Thymus (tissue), 11 donors: Measurements from ENCODE around the gene EPB41L1. TPM values are rescaled to one million over a fixed set of nuclear protein-coding genes. Genes with fewer than 3 reads are reported as not detected.

ENCODE experiments used
- DNase-seq, 9 donors: peaks; one replicate each; pipeline ENCODE4 v3.0.0-alpha.2; 2013; ENCODE audit warnings: low spot score in 9 of 9, low read depth in 6 of 9, missing footprints in 1 of 9
- H3K27ac ChIP-seq, 2 donors: one replicate each; pipeline ENCODE4 v1.5.1; 2013; ENCODE audit warnings: control low read depth in 1 of 2, low read depth in 1 of 2, low read length in 1 of 2, mild to moderate bottlenecking in 1 of 2, moderate library complexity in 1 of 2
- H3K27me3 ChIP-seq, 2 donors: one replicate each; pipeline ENCODE4 v1.5.1; 2013; ENCODE audit warnings: low read length in 1 of 2; ENCODE audit not compliant: control insufficient read depth in 2 of 2, insufficient read depth in 1 of 2
- H3K36me3 ChIP-seq, 2 donors: one replicate each; pipeline ENCODE4 v1.5.1; 2013; ENCODE audit warnings: low read length in 1 of 2, mild to moderate bottlenecking in 1 of 2, moderate library complexity in 1 of 2; ENCODE audit not compliant: control insufficient read depth in 2 of 2, insufficient read depth in 2 of 2
- H3K4me1 ChIP-seq, 2 donors: one replicate each; pipeline ENCODE4 v1.5.1; 2013; ENCODE audit warnings: low read length in 2 of 2; ENCODE audit not compliant: control insufficient read depth in 2 of 2, insufficient read depth in 2 of 2
- H3K4me3 ChIP-seq, 2 donors: one replicate each; pipeline ENCODE4 v1.5.1; 2013; ENCODE audit warnings: low read length in 2 of 2, control low read depth in 1 of 2, mild to moderate bottlenecking in 1 of 2
- H3K9me3 ChIP-seq, 2 donors: one replicate each; pipeline ENCODE4 v1.5.1; 2013; ENCODE audit warnings: low read length in 1 of 2, mild to moderate bottlenecking in 1 of 2; ENCODE audit not compliant: control insufficient read depth in 2 of 2, insufficient read depth in 1 of 2
- WGBS: extraction: QIAGEN DNeasy Blood & Tissue Kit; methylation state at CpG from one replicate; pipeline ENCODE4 v1.1.7; 2013; 5-methylcytosine and 5-hydroxymethylcytosine counted together
- polyA plus RNA-seq: library from polyadenylated mRNA; stranded (reverse); fragments of 200-250 nt; gene quantifications from one replicate; pipeline ENCODE4 v1.2.3, GENCODE V29; 2013
- total RNA-seq: library from RNA; stranded (reverse); fragments of 120-200 nt; gene quantifications from one replicate; pipeline ENCODE4 v1.2.4, GENCODE V29; 2013
- donor health status: healthy.

The EPB41L1 gene
- total and polyA plus RNA-seq, 2 donors = 3.1 to 4.2 TPM

- Histone ChIP-seq H3K4me1 (no peaks in the 10 kb centered on the region), H3K27me3 (peaks cover 0 to 11% of the 10 kb centered on the region in 2 donors), H3K36me3 (no peaks in the 10 kb centered on the region), H3K9me3 (no peaks in the 10 kb centered on the region), H3K27ac (no peak overlapping the region), H3K4me3 (no peak overlapping the region)
- DNase-seq = no peak
- 92% methylated on average over 9 of the region's 9 CpGs for WGBS
These were observed 51.5 kb downstream of the EPB41L1 start for GRCh38 chr20:36206068-36206467.

- 92% methylated on average over 9 of the region's 9 CpGs for WGBS
- Histone ChIP-seq H3K4me3 (no peak overlapping the region), H3K27ac (no peak overlapping the region), H3K36me3 (no peaks in the 10 kb centered on the region), H3K9me3 (no peaks in the 10 kb centered on the region), H3K27me3 (peaks cover 0 to 11% of the 10 kb centered on the region in 2 donors), H3K4me1 (no peaks in the 10 kb centered on the region)
- no peak for DNase-seq
These were observed 52.1 kb downstream of the EPB41L1 start for GRCh38 chr20:36206641-36207040.

DNA sequence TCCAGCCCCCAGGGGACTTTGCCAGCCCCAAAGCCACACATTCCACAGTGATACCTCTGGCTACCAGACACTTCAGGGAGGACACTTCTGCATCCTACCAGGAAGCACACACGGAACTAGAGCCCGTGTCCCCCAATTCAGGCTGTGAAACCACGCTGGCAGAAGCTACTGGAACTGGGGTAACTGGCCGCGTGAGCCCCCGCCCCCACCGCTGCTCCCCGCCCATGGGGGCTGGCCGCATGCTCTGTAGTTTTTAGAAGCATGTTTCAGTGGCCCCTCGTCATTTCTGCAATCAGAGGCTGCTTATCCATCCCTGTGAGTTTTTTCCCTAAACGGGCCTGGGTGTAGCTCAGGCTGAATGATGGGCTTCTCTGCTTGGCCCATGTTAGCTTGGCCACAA lies 53.1 kb downstream of the EPB41L1 start:
- H3K27ac ChIP-seq = no peak overlapping the region
- no peaks in the 10 kb centered on the region for H3K36me3 ChIP-seq
- WGBS = 94% methylated on average over 11 of the region's 11 CpGs
- no peak overlapping the region for H3K4me3 ChIP-seq
- H3K9me3 ChIP-seq = no peaks in the 10 kb centered on the region
- DNase-seq = no peak
- H3K27me3 ChIP-seq = peaks cover 0 to 11% of the 10 kb centered on the region in 2 donors
- no peaks in the 10 kb centered on the region for H3K4me1 ChIP-seq

DNA sequence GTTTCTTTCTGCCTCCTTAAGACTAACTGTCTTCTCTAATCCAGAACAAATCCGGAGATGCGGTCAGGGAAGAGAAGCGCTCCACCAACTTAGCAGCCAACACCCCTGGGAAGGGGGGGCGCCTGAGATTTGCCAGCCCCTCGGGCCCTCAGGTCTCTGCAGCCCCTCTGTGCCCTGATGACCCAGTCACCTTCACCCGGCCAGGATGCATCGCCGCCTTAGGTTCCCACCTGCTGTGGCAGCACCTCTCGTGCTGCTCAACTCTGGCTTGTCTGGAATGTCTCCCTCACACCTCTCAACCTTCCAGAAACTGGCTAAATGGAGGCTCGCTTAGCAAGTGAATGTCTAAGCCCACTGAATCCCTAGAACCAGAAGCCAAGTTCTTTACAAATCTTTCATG lies 53.7 kb downstream of the EPB41L1 start:
- WGBS = 96% methylated on average over 10 of the region's 10 CpGs
- H3K36me3 ChIP-seq = no peaks in the 10 kb centered on the region
- no peak for DNase-seq

GRCh38 chr20:36210436-36211021 lies 56.0 kb downstream of the EPB41L1 start:
- no peak overlapping the region for H3K4me3 ChIP-seq
- no peaks in the 10 kb centered on the region for H3K36me3 ChIP-seq
- no peaks in the 10 kb centered on the region for H3K27me3 ChIP-seq
- H3K4me1 ChIP-seq = no peaks in the 10 kb centered on the region
- H3K27ac ChIP-seq = no peak overlapping the region
- DNase-seq = no peak
- no peaks in the 10 kb centered on the region for H3K9me3 ChIP-seq
- WGBS = 92% methylated on average over 5 of the region's 5 CpGs

More for the DNA sequence above, 53.7 kb downstream of the EPB41L1 start:
- H3K4me3 ChIP-seq = no peak overlapping the region
- H3K9me3 ChIP-seq = no peaks in the 10 kb centered on the region
- peaks cover 0 to 6% of the 10 kb centered on the region in 2 donors for H3K27me3 ChIP-seq
- H3K27ac ChIP-seq = no peak overlapping the region
- H3K4me1 ChIP-seq = no peaks in the 10 kb centered on the region

DNA sequence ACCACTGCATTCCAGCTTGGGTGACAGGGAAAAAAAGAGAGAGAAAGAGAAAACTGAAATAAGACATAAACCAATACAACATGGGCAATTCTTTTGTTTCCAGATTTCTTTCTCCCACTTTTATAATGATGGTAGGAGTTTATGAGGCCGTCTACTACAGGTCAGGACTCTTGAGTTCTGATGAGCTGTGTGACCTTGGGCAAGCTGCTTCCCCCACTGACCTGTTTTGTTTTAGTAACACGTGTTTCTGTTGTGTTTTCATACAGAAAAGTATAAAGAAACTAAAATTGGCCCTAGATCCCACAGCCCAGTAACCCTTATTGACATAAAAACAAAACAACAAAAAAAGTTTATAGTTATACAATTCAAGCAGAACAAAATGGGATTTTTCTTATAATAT lies 58.8 kb downstream of the EPB41L1 start:
- no peaks in the 10 kb centered on the region for H3K4me1 ChIP-seq
- no peaks in the 10 kb centered on the region for H3K9me3 ChIP-seq
- WGBS = 82% methylated on average over 2 of the region's 2 CpGs
- no peak overlapping the region for H3K27ac ChIP-seq
- no peaks in the 10 kb centered on the region for H3K36me3 ChIP-seq
- no peaks in the 10 kb centered on the region for H3K27me3 ChIP-seq
- no peak overlapping the region for H3K4me3 ChIP-seq
- DNase-seq = no peak

DNA sequence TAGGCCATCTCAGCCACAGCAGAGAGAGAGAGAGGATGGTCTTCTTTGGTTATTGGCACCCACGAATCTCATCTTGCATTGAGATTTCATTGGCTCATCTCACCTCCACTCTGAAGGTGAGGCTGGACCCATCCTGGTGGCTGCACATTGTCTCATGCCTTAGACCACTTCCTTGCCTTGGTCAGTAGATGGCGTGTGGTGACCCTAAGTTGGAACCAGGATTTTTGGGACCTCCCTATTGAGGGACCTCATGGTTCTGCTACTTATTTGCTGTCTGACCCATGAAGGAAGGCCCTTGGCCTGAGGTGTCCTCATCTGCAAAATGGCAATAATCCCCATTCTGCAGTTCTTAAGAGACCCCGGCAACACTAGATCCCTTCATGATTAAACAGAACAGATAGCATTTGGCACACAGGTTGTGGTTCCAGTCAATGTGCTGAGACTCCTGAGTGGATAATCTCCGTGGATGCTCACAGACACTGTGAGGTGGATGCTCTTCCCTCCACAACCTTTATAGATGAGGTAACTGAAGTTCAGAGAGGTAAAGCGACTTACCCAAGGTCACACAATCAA lies 60.2 kb downstream of the EPB41L1 start:
- WGBS = 75% methylated on average over 5 of the region's 5 CpGs
- H3K36me3 ChIP-seq = no peaks in the 10 kb centered on the region

GRCh38 chr20:36215778-36216177 lies 61.2 kb downstream of the EPB41L1 start:
- Histone ChIP-seq H3K36me3 (no peaks in the 10 kb centered on the region), H3K27me3 (no peaks in the 10 kb centered on the region), H3K9me3 (no peaks in the 10 kb centered on the region), H3K4me1 (no peaks in the 10 kb centered on the region), H3K4me3 (no peak overlapping the region), H3K27ac (no peak overlapping the region)
- no peak for DNase-seq
- WGBS = 97% methylated on average over 4 of the region's 4 CpGs

More for the DNA sequence above, 60.2 kb downstream of the EPB41L1 start:
- Histone ChIP-seq H3K9me3 (no peaks in the 10 kb centered on the region), H3K27ac (no peak overlapping the region), H3K4me3 (no peak overlapping the region), H3K27me3 (no peaks in the 10 kb centered on the region), H3K4me1 (no peaks in the 10 kb centered on the region)
- no peak for DNase-seq

DNA sequence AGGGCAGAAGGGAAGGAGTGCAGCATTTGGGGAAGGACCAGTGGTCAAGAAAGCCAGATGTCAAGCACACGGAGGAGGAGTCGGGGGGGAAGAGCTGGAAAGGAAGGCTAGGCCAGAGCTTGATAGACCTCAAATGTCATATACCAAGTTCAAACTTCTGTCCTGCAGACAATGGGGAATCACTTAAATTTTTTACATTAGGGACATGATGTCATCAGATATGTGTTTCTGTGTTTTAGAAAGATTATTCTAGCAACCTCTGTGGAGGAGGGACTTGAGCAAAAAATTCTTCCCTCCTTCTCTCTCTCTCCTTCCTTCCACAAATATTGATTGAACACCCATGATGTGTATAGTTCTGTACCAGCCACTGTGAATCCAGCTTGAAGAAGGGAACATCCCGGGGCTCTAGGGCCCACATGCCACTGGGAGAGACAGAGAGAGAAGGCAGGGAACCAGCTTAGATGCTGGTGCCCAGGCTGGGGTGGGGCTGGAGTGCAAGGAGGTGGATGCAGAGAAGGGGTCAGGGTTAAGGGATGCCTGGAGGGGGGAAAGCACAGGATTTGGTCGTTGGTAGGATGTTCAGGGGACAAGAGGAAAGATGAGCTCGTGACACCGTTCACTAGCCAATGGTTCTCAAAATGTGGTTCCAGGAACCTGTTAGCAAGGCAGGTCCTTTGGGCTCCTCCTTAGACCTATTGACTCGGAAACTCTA lies 61.9 kb downstream of the EPB41L1 start:
- H3K27me3 ChIP-seq = no peaks in the 10 kb centered on the region
- H3K36me3 ChIP-seq = no peaks in the 10 kb centered on the region
- 85% methylated on average over 7 of the region's 7 CpGs for WGBS
- H3K4me3 ChIP-seq = no peak overlapping the region
- no peak for DNase-seq
- H3K4me1 ChIP-seq = no peaks in the 10 kb centered on the region
- H3K9me3 ChIP-seq = no peaks in the 10 kb centered on the region
- H3K27ac ChIP-seq = no peak overlapping the region
